HS-5 (cell line): ENCODE measurements around the gene SLC43A3.
"Not testable (repeated sequence)": the region's sequence is repeated elsewhere in the genome, so short reads cannot be mapped to it uniquely, and the experiment has no call there.

Experiments used
- DNase-seq: peaks from one replicate; pipeline ENCODE4 v3.0.0-alpha.2; 2012; ENCODE audit warnings: low read depth

The SLC43A3 gene

DNA sequence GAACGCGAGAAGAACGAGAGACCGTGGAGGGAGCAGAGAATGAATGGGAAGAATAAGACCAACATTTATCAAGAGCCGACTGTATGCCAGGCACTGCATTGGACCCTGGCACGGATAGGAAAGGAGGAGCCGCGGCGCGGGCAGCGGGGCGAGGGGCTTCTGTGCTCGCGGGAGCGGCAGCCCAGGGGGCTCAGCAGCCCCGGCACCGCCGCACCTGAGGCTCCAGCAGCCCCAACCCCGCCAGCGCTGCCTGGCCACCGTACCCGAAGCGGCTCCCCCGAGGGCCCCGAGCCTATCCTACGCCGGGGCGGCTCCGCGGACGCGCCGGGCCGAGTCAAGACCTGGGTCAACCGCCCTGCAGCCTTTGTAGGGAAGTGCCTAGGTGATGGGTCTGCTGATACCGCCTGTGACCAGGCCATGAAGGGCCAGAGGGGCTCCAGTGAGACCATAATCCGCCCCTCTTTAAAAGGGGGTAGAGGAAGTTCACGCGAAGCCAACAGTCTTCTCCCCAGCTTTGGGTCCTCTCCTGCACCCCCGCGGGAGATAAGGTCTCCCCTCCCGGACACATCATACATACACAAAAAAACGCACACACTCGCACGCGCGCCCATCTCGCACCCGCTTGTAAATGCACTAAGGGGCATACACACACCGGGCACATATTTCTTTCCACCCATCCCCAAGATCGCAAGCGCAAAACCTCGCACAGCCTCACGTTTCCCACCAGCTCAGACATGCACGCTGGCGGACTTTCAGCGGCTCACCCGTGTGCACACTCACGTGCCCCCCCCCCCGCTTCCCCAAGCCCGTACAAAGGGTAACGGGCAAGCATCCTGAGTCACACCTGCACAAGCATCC lies 32.5 kb upstream of the SLC43A3 start:
- no peak for DNase-seq

DNA sequence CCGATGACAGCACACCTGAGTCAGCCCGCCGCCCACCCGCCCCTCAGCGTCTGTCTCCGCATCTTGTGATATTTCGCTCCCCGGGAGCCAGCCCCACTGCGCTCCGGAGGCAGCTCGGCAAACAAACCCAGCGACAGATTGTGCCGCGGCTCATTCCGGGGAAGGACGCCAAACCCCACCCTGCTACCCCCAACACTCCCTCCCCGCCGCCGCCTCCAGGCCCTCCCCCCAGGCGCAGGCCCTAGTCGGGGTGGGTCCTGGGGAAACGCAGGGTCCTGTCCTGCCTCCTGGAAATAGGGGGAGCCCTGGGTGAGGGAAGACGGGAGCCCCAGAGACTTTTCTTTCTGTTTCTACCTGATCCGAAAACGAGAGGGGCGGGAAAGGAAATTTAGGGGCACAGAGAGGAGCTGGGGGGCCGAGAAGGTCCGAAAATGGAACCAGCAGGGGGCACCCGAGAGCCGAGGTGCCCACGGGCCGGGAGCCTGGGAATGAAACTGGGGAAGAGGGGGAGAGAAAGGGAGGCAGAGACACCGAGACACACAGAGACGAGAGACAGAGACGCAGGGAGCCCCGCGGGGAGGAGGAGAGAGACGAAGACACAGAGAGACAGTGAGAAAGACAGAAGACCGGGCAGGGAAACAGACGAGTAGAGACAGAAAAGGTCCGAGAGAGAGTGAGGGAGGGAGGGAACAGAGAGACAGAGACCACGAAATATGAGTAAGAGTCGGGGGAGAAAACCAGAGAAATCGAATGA lies 31.7 kb upstream of the SLC43A3 start:
- no peak for DNase-seq

DNA sequence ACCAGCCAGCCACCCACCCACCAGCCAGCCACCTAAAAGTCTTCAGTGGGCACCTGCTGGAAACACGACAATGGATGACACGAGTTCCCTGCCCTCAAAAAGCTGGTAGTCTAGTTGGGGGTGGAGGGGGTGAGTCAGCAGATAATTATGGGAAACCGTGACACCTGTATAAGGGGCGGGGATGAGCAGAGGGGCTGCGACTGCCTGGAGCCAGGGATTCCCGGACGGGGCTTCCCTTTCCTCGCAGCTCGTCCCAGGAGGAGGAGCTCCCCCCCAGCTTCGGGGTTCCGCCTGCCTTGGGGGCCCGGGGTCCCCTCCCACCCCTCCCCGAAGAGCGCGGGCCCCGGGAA lies 31.1 kb upstream of the SLC43A3 start:
- DNase-seq, result no peak

DNA sequence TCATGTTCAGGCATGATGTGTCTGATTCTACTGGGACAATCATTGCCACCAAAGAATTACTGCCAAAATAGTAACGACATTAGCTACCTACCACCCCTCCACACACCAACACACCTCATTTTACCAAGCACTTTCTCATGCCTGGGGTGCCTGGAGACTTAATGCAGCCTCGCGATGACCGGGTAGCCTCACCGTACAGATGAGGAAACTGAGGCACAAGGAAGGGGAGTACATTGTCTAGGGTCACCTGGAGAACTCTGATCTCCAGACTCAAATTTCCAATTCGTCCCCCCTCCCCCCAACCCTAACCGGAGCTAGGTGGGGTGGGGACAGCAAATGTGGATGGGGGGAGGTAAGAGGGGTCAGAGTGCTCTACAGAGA lies 30.7 kb upstream of the SLC43A3 start:
- DNase-seq, result no peak

DNA sequence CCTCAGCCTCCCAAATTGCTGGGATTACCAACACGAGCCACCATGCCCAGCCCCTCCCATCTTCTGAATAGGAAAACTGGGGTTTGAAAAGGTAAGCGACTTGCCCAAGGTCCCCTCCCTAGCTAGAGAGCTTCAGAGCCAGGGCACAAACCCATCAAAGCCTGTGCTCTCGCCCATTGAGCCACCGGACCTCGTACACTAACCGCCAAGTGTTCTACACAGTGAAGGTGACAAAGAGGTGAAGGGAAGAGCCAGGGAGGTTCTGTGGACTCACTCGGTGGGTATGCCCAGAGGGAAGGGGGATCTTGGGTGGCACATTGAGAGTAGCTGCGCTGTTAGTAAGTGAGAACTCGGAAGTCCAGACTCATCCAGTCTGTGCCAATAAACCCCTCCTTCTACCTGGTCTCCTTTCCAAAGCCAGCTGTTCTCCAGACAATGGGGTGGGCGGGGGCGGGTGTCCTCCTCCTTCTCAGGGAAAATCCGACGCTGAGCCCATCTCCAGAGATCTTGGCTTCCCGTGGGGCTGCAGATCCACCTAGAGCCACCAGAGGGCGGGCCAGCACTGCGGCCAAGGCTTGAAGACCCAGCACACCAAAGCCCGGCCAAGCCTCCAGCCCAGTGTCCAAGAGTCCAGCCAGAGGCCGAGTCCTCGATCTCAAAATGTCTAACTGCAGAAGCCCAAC lies 30.2 kb upstream of the SLC43A3 start:
- DNase-seq, result peak; percentile 53

GRCh38 chr11:57453543-57454177 lies 26.7 kb upstream of the SLC43A3 start:
- no peak for DNase-seq

- DNase-seq, result no peak
Measured at GRCh38 chr11:57446055-57446454, 19.1 kb upstream of the SLC43A3 start.

DNA sequence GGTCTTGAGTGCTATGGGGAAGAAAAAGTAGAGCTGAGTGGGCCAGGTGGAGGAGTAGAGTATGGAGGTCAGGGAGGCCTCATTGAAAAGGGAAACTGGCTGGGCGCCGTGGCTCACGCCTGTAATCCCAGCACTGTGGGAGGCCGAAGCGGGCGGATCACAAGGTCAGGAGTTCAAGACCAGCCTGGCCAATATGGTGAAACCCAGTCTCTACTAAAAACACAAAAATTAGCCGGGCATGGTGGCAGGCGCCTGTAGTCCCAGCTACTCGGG lies 18.1 kb upstream of the SLC43A3 start:
- DNase-seq, result not testable (repeated sequence)

DNA sequence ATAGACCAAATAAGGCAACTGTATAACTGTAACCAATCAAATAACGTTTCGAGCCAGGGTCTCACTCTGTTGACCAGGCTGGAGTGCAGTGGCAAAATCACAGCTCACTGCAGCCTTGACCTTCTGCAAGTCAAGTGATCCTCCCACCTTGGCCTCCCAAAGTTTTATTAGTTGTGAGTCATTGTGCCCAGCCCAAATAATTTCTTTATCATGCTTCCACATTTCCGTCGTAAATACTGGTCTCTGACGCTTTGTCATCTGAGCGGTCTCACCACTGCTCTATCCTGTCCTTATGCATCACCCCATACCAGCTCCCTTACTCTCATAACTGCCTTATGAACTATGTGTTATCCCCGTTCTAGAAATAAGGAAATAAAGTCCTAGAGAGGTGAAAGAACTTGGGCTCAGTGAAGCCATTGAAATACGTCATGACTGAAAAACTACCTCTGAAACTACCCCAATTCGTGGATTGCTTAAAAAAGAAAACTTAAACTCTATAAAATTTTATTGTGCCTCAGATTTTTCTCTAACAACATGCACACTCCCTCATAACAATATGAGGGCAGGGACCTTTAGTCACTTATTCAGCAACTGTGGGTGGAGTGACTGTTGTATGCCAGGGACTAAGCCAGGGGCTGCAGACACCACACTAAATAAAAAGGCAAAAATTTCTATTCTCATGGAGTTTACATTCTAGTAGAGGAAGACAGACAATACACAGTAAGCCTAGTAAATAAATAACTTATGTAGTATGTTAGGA lies 17.6 kb upstream of the SLC43A3 start:
- DNase-seq, result no peak

- no peak for DNase-seq
Measured at GRCh38 chr11:57440744-57441414, 14.0 kb upstream of the SLC43A3 start.

DNA sequence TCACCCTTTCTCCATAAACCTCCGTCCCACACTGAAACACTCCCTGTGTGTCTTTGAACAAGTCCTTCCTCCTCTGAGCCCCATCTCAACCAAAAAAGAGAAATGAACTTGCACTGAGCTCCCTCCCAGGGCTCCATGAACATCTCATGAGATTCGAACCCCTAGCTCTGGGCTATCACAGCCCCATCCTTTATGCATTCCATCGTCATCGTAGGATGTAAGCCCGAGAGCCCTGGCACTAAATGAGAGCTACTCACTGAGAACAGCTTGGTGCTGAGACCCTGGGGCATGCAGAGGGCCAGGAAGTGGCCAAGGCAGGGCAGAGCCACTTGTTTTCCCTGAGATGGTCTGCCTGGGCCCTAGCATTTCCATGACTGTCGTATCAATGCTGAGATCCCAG lies 12.9 kb upstream of the SLC43A3 start:
- DNase-seq, result no peak

- DNase-seq, result no peak
Measured at GRCh38 chr11:57438345-57439285, 11.7 kb upstream of the SLC43A3 start.

DNA sequence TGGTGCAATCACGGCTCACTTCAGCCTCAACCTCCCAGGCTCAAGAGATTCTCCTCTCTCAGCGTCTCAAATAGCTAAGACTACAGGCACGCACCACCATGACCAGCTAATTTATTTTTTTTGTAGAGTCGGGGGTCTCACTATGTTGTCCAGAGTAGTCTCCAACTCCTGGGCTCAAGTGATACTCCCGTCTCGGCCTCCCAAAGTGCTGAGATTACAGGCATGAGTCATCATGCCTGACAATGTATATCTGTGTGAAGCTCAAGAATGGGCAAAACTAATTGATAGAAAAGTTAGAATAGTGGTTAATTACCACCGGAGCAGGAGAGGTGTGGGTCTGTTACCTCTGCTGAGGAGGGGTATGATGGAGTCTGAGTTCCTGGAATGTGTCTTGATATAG lies 9.1 kb upstream of the SLC43A3 start:
- no peak for DNase-seq

DNA sequence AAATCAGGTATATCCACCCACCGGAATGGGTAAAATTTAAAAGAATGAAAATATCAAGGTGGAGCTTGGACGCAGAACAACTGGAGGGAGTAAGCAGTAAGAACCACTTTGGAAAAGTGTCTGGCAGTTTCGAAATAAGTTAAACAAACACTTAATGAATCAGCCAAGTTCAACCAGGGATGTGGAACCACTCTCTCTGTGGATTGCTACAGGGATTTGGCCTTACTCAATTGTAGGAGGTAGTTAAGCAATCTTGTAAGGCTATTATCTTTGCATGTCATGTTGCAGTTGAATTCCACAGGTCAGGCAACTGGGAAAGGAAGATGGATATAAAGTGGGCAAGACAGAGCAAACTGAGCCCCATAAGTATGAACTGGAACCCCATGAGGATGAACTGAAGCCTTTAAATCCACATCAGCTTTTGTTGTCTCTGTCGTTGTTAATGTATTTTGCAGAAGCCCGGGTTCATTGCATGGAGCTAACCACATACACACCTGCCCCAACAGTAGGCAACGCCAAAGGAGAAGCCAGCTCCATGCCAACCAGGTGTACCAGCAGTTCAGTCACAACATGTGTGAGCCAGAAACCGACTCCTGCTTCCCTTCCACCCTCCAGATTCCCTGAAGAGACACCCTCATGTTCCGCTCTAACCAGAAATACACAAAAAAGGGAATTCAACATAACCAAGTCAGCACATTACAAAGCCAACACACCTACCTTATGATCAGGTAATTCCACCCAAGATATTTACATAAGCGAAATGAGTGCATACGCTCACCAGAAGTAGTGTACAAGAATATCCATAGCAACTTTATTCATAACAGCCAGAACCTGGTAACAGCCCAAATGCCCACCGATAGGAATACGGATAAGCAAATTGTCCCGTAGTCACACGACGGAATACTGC lies 8.0 kb upstream of the SLC43A3 start:
- peak; percentile 82 for DNase-seq

GRCh38 chr11:57432714-57433163 lies 5.8 kb upstream of the SLC43A3 start:
- peak; percentile 71 for DNase-seq

- no peak for DNase-seq
Measured at GRCh38 chr11:57432149-57432561, 5.2 kb upstream of the SLC43A3 start.

GRCh38 chr11:57430952-57431351 lies 4.0 kb upstream of the SLC43A3 start:
- no peak for DNase-seq

DNA sequence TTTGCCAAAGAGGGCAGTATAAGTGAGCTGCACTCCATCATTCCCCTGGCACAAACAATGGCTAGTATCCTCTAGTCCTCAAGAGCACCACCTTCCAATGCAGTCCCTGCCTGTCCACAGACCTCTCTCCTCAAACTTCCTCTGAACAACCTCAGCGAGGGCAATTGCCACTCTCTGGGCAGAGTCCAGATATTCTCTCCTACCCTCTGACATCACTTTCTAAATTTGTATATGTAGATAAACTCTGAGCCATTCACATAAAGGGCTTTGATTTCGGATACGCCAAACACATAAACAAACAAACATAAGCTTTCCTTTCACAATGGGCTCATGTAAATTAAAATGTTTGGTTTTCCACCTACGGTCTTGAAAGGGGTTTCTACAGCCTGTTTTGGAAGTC lies 3.0 kb upstream of the SLC43A3 start:
- DNase-seq, result no peak

- no peak for DNase-seq
Measured at GRCh38 chr11:57428643-57429042, 1.7 kb upstream of the SLC43A3 start.
